ENCODE results near the gene CSRP3. TPM values are rescaled to one million over a fixed set of nuclear protein-coding genes. Genes with fewer than 3 reads are reported as not detected.

CSRP3 gene
- total RNA-seq, 1 donor from 2014 or later: not detected

DNA sequence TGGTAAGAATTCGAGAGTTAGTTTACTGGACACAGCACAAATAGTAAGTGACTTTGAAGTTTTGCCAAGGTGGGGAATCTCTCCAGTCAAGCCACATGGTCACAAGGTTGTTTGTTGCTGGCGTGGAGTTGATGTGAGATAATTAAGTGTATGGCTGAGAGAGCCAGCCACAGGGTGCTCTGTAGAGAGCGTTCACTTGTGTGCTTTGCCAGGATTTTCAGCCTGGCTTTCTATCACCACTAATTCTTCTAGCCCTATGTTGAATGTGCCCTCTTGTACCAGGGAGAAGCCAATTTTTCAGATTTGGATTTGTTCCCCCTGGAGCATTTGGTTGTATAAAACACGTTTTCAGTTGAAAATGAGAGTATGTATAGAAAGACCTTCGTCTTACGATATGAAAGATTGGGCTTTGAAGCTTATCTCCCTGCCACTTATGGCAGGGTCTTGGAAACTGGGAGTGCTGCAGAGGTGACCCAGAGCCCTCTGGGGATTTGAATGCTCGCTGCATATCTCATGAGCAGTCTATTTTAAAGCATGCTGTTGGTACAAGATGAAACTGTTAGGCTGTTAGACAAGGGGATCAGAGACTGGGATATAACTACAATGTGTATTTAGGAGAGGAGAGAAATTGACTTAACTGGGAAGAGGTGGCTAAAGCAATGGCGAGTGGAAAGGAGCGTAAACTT, 28.6 kb downstream of the CSRP3 start:
- Mint-ChIP-seq H3K27ac (ENCODE audit: unreplicated experiment) (no peak overlapping the region), H3K4me1 (no peaks in the 10 kb centered on the region), H3K4me3 (no peak overlapping the region), H3K9me3 (no peaks in the 10 kb centered on the region), H3K27me3 (ENCODE audit: low read depth) (peaks cover 3% of the 10 kb centered on the region), H3K36me3 (ENCODE audit: low read depth) (peaks cover 25% of the 10 kb centered on the region)
- DNase-seq (ENCODE audit: low read depth, low spot score): no peak
- TF ChIP-seq, protein P1, sequence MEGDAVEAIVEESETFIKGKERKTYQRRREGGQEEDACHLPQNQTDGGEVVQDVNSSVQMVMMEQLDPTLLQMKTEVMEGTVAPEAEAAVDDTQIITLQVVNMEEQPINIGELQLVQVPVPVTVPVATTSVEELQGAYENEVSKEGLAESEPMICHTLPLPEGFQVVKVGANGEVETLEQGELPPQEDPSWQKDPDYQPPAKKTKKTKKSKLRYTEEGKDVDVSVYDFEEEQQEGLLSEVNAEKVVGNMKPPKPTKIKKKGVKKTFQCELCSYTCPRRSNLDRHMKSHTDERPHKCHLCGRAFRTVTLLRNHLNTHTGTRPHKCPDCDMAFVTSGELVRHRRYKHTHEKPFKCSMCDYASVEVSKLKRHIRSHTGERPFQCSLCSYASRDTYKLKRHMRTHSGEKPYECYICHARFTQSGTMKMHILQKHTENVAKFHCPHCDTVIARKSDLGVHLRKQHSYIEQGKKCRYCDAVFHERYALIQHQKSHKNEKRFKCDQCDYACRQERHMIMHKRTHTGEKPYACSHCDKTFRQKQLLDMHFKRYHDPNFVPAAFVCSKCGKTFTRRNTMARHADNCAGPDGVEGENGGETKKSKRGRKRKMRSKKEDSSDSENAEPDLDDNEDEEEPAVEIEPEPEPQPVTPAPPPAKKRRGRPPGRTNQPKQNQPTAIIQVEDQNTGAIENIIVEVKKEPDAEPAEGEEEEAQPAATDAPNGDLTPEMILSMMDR (conservative IDR thresholded peaks at IDR 0.05): no peak

DNA sequence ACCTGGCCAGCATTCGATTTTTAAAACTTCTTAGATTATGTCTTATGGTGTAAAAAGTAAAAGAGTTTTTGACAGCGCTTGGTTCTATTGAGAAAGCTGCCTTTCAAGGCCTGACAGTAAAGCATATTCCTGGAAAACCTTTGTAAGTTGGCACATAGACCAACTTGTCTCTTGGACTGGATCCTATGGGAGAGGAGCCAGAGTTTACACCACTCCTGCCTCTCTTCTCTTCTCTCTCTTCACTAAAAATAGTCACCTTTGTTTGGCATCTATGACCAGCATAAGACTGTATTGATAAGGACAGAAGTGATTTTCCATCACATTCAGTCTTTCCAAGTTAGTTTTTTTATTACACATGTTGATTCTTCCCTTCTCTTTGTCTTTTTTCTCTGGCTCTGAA, 33.7 kb downstream of the CSRP3 start:
- TF ChIP-seq, protein P1 (conservative IDR thresholded peaks at IDR 0.05): no peak
- Mint-ChIP-seq H3K27ac (ENCODE audit: unreplicated experiment) (no peak overlapping the region), H3K36me3 (ENCODE audit: low read depth) (peaks cover 9% of the 10 kb centered on the region), H3K9me3 (no peaks in the 10 kb centered on the region), H3K27me3 (ENCODE audit: low read depth) (no peaks in the 10 kb centered on the region), H3K4me3 (no peak overlapping the region), H3K4me1 (no peaks in the 10 kb centered on the region)
- DNase-seq (ENCODE audit: low read depth, low spot score): no peak

DNA sequence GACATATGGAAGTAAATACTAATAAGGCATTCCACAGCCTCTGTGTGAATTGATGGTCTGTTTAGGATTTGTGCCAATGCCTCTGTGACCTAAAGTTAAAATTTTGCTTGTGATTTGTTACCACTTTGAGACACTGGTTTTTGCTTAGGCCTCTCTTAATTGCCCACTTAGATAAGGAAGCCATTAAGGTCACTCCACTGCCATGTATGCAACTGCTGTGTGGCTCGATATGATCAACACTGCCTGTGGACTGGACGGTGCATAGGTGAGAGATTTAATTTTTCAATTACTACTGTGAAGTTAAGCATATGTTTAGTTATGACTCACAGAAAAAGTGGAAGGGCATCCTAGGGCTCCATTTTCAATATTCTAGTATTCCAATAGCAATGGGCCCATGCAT, 36.9 kb downstream of the CSRP3 start:
- DNase-seq (ENCODE audit: low read depth, low spot score): no peak
- no peaks in the 10 kb centered on the region for H3K9me3 Mint-ChIP-seq
- H3K4me1 Mint-ChIP-seq: no peaks in the 10 kb centered on the region
- H3K4me3 Mint-ChIP-seq: no peak overlapping the region
- H3K36me3 Mint-ChIP-seq (ENCODE audit: low read depth): peaks cover 9% of the 10 kb centered on the region
- TF ChIP-seq, protein P1 (conservative IDR thresholded peaks at IDR 0.05): no peak
- H3K27ac Mint-ChIP-seq (ENCODE audit: unreplicated experiment): no peak overlapping the region
- H3K27me3 Mint-ChIP-seq (ENCODE audit: low read depth): no peaks in the 10 kb centered on the region

DNA sequence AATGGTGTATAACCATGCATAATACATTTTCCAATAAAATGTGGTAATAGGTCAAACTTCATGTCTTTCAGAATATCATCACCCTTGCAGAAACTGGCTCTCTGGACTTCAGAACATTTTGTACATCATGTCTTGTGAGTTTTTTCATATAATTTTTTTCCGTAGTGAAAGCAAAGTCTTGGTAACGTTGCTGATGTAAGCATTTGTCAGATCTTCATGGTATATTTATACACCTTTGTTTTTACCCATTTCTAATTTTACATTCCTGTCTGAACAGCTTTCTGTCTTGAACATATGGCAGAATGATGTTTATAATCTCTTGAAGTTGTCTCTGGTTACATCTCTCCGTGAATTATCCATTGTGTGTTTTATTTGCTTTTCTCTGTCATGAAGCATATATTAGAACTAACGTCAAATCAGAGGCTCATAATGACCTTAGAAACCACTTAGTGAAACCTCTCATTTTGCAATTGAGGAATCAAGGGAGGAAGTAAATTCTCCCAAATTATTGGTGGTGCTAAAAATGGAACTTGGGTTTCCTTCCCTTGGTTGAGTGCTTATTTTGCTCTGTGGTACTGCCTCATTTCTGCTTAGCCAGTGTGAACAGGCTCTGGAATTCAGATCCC, 37.4 kb downstream of the CSRP3 start:
- no peak overlapping the region for H3K4me3 Mint-ChIP-seq
- no peaks in the 10 kb centered on the region for H3K27me3 Mint-ChIP-seq (ENCODE audit: low read depth)
- DNase-seq (ENCODE audit: low read depth, low spot score): no peak
- no peak overlapping the region for H3K27ac Mint-ChIP-seq (ENCODE audit: unreplicated experiment)
- H3K9me3 Mint-ChIP-seq: no peaks in the 10 kb centered on the region
- TF ChIP-seq, protein P1 (conservative IDR thresholded peaks at IDR 0.05): no peak
- no peaks in the 10 kb centered on the region for H3K4me1 Mint-ChIP-seq
- peaks cover 11% of the 10 kb centered on the region for H3K36me3 Mint-ChIP-seq (ENCODE audit: low read depth)

DNA sequence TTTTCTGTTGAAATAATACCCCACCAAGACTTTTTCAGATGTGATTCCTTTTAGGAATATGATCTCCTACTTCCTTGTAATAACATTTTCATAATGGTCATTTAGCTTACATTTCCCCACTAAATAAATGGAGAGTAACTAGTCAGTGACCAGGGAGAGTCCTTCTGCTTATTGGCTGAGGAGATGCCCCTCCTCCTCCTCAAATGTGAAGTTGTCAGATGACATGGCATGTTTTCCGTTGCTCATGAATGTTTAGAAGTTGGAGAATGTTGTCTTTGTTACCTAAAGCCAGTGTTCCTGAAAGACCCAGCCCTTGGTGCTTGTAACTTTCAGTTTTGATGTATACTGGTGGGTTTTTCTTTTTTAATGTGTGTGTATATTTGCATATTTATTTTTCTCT, 38.2 kb downstream of the CSRP3 start:
- Mint-ChIP-seq H3K27ac (ENCODE audit: unreplicated experiment) (no peak overlapping the region), H3K36me3 (ENCODE audit: low read depth) (peaks cover 13% of the 10 kb centered on the region), H3K4me3 (no peak overlapping the region), H3K9me3 (no peaks in the 10 kb centered on the region), H3K4me1 (no peaks in the 10 kb centered on the region), H3K27me3 (ENCODE audit: low read depth) (no peaks in the 10 kb centered on the region)
- TF ChIP-seq, protein P1 (conservative IDR thresholded peaks at IDR 0.05): no peak
- DNase-seq (ENCODE audit: low read depth, low spot score): no peak

All from neural crest cell (in vitro differentiated cells).